Peyer's patch (tissue), 4 donors: ENCODE measurements around the gene LARP1B.
"Not testable (repeated sequence)": the region's sequence is repeated elsewhere in the genome, so short reads cannot be mapped to it uniquely, and the experiment has no call there.

Experiments used
- POLR2A ChIP-seq, 2 donors: fragments of 450-650 bp; IDR thresholded peaks; one replicate each; pipeline ENCODE4 v1.5.1; 2017; ENCODE audit warnings: antibody characterized with exemption in 2 of 2, mild to moderate bottlenecking in 2 of 2, moderate library complexity in 2 of 2
- TF ChIP-seq, protein P1 (sequence below), 6 experiments: fragments of 450-650 bp in 4 of 6; fragments of 200-600 bp in 2 of 6; sonication (generic) in 1 of 6; IDR thresholded peaks; one replicate each; pipeline ENCODE4 v1.5.1; 2017 to 2019; ENCODE audit warnings: antibody characterized with exemption in 6 of 6, mild to moderate bottlenecking in 3 of 6, moderate library complexity in 1 of 6

DNA sequence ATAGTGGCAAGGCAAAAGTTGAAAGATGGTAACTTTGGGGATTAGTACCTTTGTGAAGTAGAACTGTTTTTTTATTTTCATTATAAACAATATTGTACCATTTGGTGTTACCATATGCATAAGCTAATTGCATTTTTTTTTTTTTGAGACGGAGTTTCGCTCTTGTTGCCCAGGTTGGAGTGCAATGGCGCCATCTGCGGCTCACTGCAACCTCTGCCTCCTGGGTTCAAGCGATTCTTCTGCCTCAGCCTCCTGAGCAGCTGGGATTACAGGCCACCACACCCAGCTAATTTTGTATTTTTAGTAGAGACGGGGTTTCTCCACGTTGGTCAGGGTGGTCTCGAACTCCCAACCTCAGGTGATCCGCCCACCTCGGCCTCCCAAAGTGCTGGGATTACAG lies 9.9 kb upstream of the LARP1B start:
- TF ChIP-seq POLR2A (IDR thresholded peaks at IDR 0.05): not testable (repeated sequence)
- TF ChIP-seq, protein P1, sequence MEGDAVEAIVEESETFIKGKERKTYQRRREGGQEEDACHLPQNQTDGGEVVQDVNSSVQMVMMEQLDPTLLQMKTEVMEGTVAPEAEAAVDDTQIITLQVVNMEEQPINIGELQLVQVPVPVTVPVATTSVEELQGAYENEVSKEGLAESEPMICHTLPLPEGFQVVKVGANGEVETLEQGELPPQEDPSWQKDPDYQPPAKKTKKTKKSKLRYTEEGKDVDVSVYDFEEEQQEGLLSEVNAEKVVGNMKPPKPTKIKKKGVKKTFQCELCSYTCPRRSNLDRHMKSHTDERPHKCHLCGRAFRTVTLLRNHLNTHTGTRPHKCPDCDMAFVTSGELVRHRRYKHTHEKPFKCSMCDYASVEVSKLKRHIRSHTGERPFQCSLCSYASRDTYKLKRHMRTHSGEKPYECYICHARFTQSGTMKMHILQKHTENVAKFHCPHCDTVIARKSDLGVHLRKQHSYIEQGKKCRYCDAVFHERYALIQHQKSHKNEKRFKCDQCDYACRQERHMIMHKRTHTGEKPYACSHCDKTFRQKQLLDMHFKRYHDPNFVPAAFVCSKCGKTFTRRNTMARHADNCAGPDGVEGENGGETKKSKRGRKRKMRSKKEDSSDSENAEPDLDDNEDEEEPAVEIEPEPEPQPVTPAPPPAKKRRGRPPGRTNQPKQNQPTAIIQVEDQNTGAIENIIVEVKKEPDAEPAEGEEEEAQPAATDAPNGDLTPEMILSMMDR (IDR thresholded peaks at IDR 0.05): peak in 1 of 6 experiments; percentile 18
